Umbilical cord (tissue), 1 donor: ENCODE results near the gene PRR20G. TPM values are rescaled to one million over a fixed set of nuclear protein-coding genes. Genes with fewer than 3 reads are reported as not detected.

Experiments
- total RNA-seq: library from RNA; depleted of rRNA; stranded (reverse); fragments of >200 nt; gene quantifications from one replicate; pipeline ENCODE4 v1.2.3, GENCODE V29; 2014; ENCODE audit warnings: low replicate concordance; ENCODE audit not compliant: insufficient read depth

Gene PRR20G
- total RNA-seq, 1 donor from 2014 or later = 3.9 TPM

Other genes with a start within 250 kb of the PRR20G start
- not detected for gene PRR23E, start 94.9 kb downstream of the PRR20G start, total RNA-seq